GM10266 (cell line): ENCODE data around the gene NSUN6.
"Not testable (repeated sequence)": the region's sequence is repeated elsewhere in the genome, so short reads cannot be mapped to it uniquely, and the experiment has no call there.

Experiments used
- DNase-seq: peaks from one replicate; pipeline ENCODE4 v3.0.0; 2012; ENCODE audit errors: extremely low spot score
- CTCF ChIP-seq: IDR thresholded peaks from 2 replicates; pipeline ENCODE4 v1.5.1; 2012; ENCODE audit warnings: mild to moderate bottlenecking, low read depth; ENCODE audit not compliant: control insufficient read depth, insufficient read depth; ENCODE audit errors: missing control alignments

Gene NSUN6

GRCh38 chr10:18582803-18583202, 68.6 kb downstream of the NSUN6 start:
- no peak for DNase-seq
- no peak for TF ChIP-seq CTCF

GRCh38 chr10:18577823-18578685, 73.3 kb downstream of the NSUN6 start:
- DNase-seq, result no peak
- TF ChIP-seq CTCF, result no peak

- no peak for DNase-seq
- TF ChIP-seq CTCF, result no peak
Observed at GRCh38 chr10:18576586-18576985, 74.8 kb downstream of the NSUN6 start.

GRCh38 chr10:18572959-18573561, 78.3 kb downstream of the NSUN6 start:
- no peak for TF ChIP-seq CTCF
- no peak for DNase-seq

- no peak for TF ChIP-seq CTCF
- DNase-seq, result no peak
Observed at GRCh38 chr10:18571780-18572179, 79.6 kb downstream of the NSUN6 start.

- no peak for TF ChIP-seq CTCF
- no peak for DNase-seq
Observed at GRCh38 chr10:18571076-18571475, 80.3 kb downstream of the NSUN6 start.

GRCh38 chr10:18570386-18570785, 81.0 kb downstream of the NSUN6 start:
- not testable (repeated sequence) for DNase-seq
